Duodenal mucosa (tissue), 2 donors: ENCODE data around the gene EEF1AKMT1.

Experiments used
- H3K27ac ChIP-seq: one replicate; pipeline ENCODE4 v1.7.0; 2013; ENCODE audit warnings: low read depth, low read length
- H3K27me3 ChIP-seq, 2 donors: one replicate each; pipeline ENCODE4 v1.7.0; 2013; ENCODE audit warnings: low read length in 2 of 2, control low read depth in 1 of 2; ENCODE audit not compliant: insufficient read depth in 2 of 2, control insufficient read depth in 1 of 2
- H3K36me3 ChIP-seq, 2 donors: one replicate each; pipeline ENCODE4 v1.7.0; 2013; ENCODE audit warnings: low read length in 2 of 2, control low read depth in 1 of 2; ENCODE audit not compliant: insufficient read depth in 2 of 2, control insufficient read depth in 1 of 2
- H3K4me1 ChIP-seq, 2 donors: one replicate each; pipeline ENCODE4 v1.7.0; 2013; ENCODE audit warnings: low read length in 2 of 2, control low read depth in 1 of 2; ENCODE audit not compliant: insufficient read depth in 2 of 2, control insufficient read depth in 1 of 2
- H3K4me3 ChIP-seq, 2 donors: one replicate each; pipeline ENCODE4 v1.7.0; 2013; ENCODE audit warnings: low read length in 2 of 2, low read depth in 1 of 2
- H3K9ac ChIP-seq, 2 donors: one replicate each; pipeline ENCODE4 v1.7.0; 2013; ENCODE audit warnings: low read length in 2 of 2, low read depth in 1 of 2
- H3K9me3 ChIP-seq, 2 donors: one replicate each; pipeline ENCODE4 v1.7.0; 2013; ENCODE audit warnings: low read length in 2 of 2, control low read depth in 1 of 2; ENCODE audit not compliant: control insufficient read depth in 1 of 2

Gene EEF1AKMT1, protein sequence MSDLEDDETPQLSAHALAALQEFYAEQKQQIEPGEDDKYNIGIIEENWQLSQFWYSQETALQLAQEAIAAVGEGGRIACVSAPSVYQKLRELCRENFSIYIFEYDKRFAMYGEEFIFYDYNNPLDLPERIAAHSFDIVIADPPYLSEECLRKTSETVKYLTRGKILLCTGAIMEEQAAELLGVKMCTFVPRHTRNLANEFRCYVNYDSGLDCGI

GRCh38 chr13:20773194-20774080 is at the start of gene EEF1AKMT1:
EEF1AKMT1 (minus strand) TSS chr13:20773961; CDS start chr13:20757598, 16,363 bp downstream.
- no peaks in the 10 kb centered on the region for H3K9me3 ChIP-seq
- no peaks in the 10 kb centered on the region for H3K27me3 ChIP-seq
- peak within 1 kb of the TSS; percentile 78 to 86 for H3K4me3 ChIP-seq
- peak within 1 kb of the TSS; percentile 93 for H3K27ac ChIP-seq
- H3K9ac ChIP-seq: peak within 1 kb of the TSS; percentile 77 to 91
- H3K4me1 ChIP-seq: peaks cover 8 to 10% of the 10 kb centered on the region in 2 donors
- no peaks in the 10 kb centered on the region for H3K36me3 ChIP-seq

DNA sequence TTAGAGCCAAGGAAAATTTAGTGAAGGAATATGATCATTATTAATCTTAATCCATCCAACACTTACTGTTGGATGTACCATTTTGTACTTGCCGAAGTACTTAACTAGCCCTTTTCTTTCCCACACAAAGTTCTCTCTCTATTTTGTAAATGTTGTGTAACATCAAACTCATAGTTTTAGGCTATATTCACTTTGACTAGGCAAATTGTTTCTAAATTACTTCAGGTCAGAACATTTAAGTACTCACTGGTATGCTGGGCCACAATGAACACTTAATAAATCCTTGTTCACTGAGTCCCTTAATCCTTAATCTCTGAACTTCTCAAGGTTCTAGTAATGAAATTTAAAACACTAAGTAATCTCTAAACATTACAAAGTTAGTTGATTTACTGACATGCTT is 49.3 kb upstream of the EEF1AKMT1 start:
- Histone ChIP-seq H3K9ac (no peak overlapping the region), H3K4me1 (no peaks in the 10 kb centered on the region), H3K27ac (no peak overlapping the region), H3K27me3 (no peaks in the 10 kb centered on the region), H3K4me3 (no peak overlapping the region), H3K9me3 (no peaks in the 10 kb centered on the region), H3K36me3 (peaks cover 0 to 9% of the 10 kb centered on the region in 2 donors)

GRCh38 chr13:20822406-20822805 is 48.6 kb upstream of the EEF1AKMT1 start:
- Histone ChIP-seq H3K4me1 (no peaks in the 10 kb centered on the region), H3K36me3 (peaks cover 0 to 9% of the 10 kb centered on the region in 2 donors), H3K4me3 (no peak overlapping the region), H3K27ac (no peak overlapping the region), H3K9ac (no peak overlapping the region), H3K27me3 (no peaks in the 10 kb centered on the region), H3K9me3 (no peaks in the 10 kb centered on the region)

DNA sequence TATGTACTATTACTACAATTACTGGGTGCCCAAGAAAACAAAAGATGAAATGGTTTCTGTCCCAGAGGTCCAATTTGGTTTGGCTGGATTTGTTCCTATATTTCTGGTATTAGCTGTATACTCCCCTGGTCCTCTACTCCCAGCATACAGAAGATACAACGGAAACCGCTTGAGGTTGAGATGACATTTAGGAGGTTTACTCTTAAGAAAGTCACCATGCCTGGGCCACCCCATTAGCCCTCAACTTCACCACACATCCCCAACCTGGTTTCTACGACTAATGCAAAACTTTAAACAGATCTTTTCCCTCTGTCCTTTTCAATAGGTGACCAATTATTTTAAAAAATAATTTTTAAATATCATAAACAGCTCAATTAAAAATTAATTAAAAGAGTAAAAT is 46.0 kb upstream of the EEF1AKMT1 start:
- Histone ChIP-seq H3K27ac (no peak overlapping the region), H3K9me3 (no peaks in the 10 kb centered on the region), H3K4me3 (no peak overlapping the region), H3K4me1 (peaks cover 0 to 5% of the 10 kb centered on the region in 2 donors), H3K9ac (no peak overlapping the region), H3K36me3 (peaks cover 0 to 7% of the 10 kb centered on the region in 2 donors), H3K27me3 (no peaks in the 10 kb centered on the region)

DNA sequence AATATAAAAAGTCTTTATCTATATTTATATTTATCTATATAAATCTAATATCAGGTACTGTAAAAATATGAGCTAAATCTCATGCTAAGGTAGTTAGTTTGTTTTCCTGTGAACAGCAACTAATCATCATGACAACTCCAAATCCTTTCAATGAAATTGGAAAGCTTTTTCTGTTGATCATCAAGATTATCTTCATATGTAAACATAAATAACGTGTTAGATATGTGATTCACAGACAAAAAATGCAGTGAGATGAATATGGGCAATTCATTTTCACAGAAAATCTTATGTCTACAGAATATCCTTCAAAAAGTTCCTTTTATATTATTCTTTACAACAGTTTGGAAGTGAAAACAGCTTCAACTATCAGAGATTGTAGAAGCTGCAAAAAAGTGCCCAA is 41.7 kb upstream of the EEF1AKMT1 start:
- no peak overlapping the region for H3K4me3 ChIP-seq
- peaks cover 0 to 7% of the 10 kb centered on the region in 2 donors for H3K36me3 ChIP-seq
- no peak overlapping the region for H3K9ac ChIP-seq
- no peak overlapping the region for H3K27ac ChIP-seq
- peaks cover 0 to 10% of the 10 kb centered on the region in 2 donors for H3K4me1 ChIP-seq
- no peaks in the 10 kb centered on the region for H3K9me3 ChIP-seq
- H3K27me3 ChIP-seq: no peaks in the 10 kb centered on the region

GRCh38 chr13:20814224-20814910 is 40.6 kb upstream of the EEF1AKMT1 start:
- Histone ChIP-seq H3K4me1 (peaks cover 0 to 10% of the 10 kb centered on the region in 2 donors), H3K27ac (no peak overlapping the region), H3K9me3 (no peaks in the 10 kb centered on the region), H3K9ac (no peak overlapping the region), H3K36me3 (peaks cover under 1 to 4% of the 10 kb centered on the region in 2 donors), H3K27me3 (no peaks in the 10 kb centered on the region), H3K4me3 (no peak overlapping the region)

GRCh38 chr13:20812890-20813289 is 39.1 kb upstream of the EEF1AKMT1 start:
- Histone ChIP-seq H3K27ac (no peak overlapping the region), H3K36me3 (peaks cover 12 to 18% of the 10 kb centered on the region in 2 donors), H3K9ac (no peak overlapping the region), H3K4me3 (no peak overlapping the region), H3K27me3 (no peaks in the 10 kb centered on the region), H3K4me1 (peaks cover 0 to 10% of the 10 kb centered on the region in 2 donors), H3K9me3 (no peaks in the 10 kb centered on the region)

DNA sequence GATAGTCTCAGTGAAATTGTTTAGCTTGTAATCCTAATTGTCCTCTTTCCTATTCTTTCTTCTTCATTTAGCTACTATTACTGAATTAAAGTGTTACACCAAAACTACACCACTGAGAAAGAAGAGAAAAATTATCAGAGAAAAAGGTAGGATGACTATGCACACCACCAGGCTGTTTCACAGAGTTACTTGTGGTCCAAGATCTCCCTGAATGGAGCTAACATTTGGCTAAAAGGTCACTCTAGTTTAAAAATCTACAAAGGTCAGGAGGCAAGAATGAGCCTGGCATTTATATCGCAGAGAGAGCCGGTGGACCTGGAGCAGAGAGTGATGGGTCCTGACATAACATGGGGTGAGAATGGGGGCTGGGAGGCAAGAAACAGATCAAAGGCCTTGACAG is 37.0 kb upstream of the EEF1AKMT1 start:
- Histone ChIP-seq H3K27ac (no peak overlapping the region), H3K27me3 (no peaks in the 10 kb centered on the region), H3K9ac (no peak overlapping the region), H3K4me1 (peaks cover 0 to 10% of the 10 kb centered on the region in 2 donors), H3K9me3 (no peaks in the 10 kb centered on the region), H3K4me3 (no peak overlapping the region), H3K36me3 (peaks cover 17 to 28% of the 10 kb centered on the region in 2 donors)

- Histone ChIP-seq H3K9me3 (no peaks in the 10 kb centered on the region), H3K36me3 (peaks cover 17 to 33% of the 10 kb centered on the region in 2 donors), H3K9ac (no peak overlapping the region), H3K27ac (no peak overlapping the region), H3K4me3 (no peak overlapping the region), H3K4me1 (no peaks in the 10 kb centered on the region), H3K27me3 (no peaks in the 10 kb centered on the region)
Observed at GRCh38 chr13:20808874-20809273, 35.1 kb upstream of the EEF1AKMT1 start.
